Ovary (tissue), 9 donors: ENCODE results near the gene GXYLT2. TPM values are rescaled to one million over a fixed set of nuclear protein-coding genes. Genes with fewer than 3 reads are reported as not detected.

Source experiments
- DNase-seq, 5 donors: peaks; one replicate each; pipeline ENCODE4 v3.0.0-alpha.2; 2019 to 2020
- H3K27ac ChIP-seq, 2 donors: fragments of 200-600 bp; one replicate each; pipeline versions ENCODE4 v1.5.1 to v1.8.0; 2019 to 2022
- H3K27me3 ChIP-seq: fragments of 200-600 bp; one replicate; pipeline ENCODE4 v1.8.0; 2022
- H3K36me3 ChIP-seq: fragments of 200-600 bp; sonication (generic); one replicate; pipeline ENCODE4 v1.5.1; 2019
- H3K4me1 ChIP-seq: one replicate; pipeline ENCODE4 v1.8.1; 2013; ENCODE audit warnings: mild to moderate bottlenecking, moderate library complexity; ENCODE audit not compliant: insufficient read depth
- H3K4me3 ChIP-seq: fragments of 200-600 bp; sonication (generic); one replicate; pipeline ENCODE4 v1.5.1; 2017
- H3K9me3 ChIP-seq, 2 donors: fragments of 200-600 bp in 1 of 2; sonication (generic) in 1 of 2; one replicate each; pipeline versions ENCODE4 v1.5.1 to v1.8.1; 2013 to 2019; ENCODE audit warnings: mild to moderate bottlenecking in 1 of 2, moderate library complexity in 1 of 2
- EP300 ChIP-seq: sonication (generic); formaldehyde crosslinking; IDR thresholded peaks from one replicate; pipeline ENCODE4 v1.6.1; 2017; ENCODE audit warnings: antibody characterized with exemption
- POLR2A ChIP-seq: fragments of 450-650 bp; IDR thresholded peaks from one replicate; pipeline ENCODE4 v1.6.1; 2017; ENCODE audit warnings: antibody characterized with exemption, mild to moderate bottlenecking, moderate library complexity
- WGBS, 3 donors: extraction: QIAGEN DNeasy Blood & Tissue Kit in 1 of 3; methylation state at CpG; one replicate each; pipeline versions ENCODE4 v1.1.5 to v1.1.7; 2013 to 2017; 5-methylcytosine and 5-hydroxymethylcytosine counted together
- intact Hi-C, 4 donors: fragments of 100-400 bp; cut with DNase I; formaldehyde crosslinking; loops; one replicate each; pipeline versions ENCODE4 v1.11.0 to v1.15.1; 2022 to 2023
- polyA plus RNA-seq, 2 donors: library from polyadenylated mRNA; stranded (reverse); fragments of 200-250 nt in 1 of 2; fragments of 350-450 nt in 1 of 2; fragmentation: Illumina TruSeq in 1 of 2; extraction: RNeasy Lipid Tissue Mini Kit (QIAGEN cat#74804) in 1 of 2; gene quantifications; one replicate each; pipeline ENCODE4 v1.2.3, GENCODE V29; 2013 to 2014
- total RNA-seq, 7 donors: library from RNA; depleted of rRNA in 2 of 7; stranded (reverse); fragments of >200 nt in 2 of 7; fragmentation: NEBNext Ultra II Directional in 3 of 7; extraction: Animal tissue kit (Norgen Biotek cat#: 25700) in 3 of 7; gene quantifications; one replicate each; pipeline versions ENCODE4 v1.1.0 to v1.2.4, GENCODE V29; 2016 to 2023
- TF ChIP-seq, protein P1 (sequence below), 3 donors: fragments of 450-650 bp in 2 of 3; fragments of 200-600 bp in 1 of 3; IDR thresholded peaks; one replicate each; pipeline versions ENCODE4 v1.5.1 to v1.8.0; 2016 to 2022; ENCODE audit warnings: antibody characterized with exemption in 3 of 3, mild to moderate bottlenecking in 1 of 3
- donor health status: DM: no; HTN: no; CAD: no; lungs with moderate emphysema.
- donor health status: DM: no; HTN: no; CAD: no.
- donor health status: Bipolar disorder and iron deficiency.
- donor health status: DM: yes; HTN: yes; CAD: no.
- donor health status: DM: no; HTN: no; CAD: no.
- donor health status: DM: yes; HTN: yes; CAD: no.

The GXYLT2 gene
- total and polyA plus RNA-seq, 9 donors: 9.4 to 86.0 (median 43.7) TPM

DNA sequence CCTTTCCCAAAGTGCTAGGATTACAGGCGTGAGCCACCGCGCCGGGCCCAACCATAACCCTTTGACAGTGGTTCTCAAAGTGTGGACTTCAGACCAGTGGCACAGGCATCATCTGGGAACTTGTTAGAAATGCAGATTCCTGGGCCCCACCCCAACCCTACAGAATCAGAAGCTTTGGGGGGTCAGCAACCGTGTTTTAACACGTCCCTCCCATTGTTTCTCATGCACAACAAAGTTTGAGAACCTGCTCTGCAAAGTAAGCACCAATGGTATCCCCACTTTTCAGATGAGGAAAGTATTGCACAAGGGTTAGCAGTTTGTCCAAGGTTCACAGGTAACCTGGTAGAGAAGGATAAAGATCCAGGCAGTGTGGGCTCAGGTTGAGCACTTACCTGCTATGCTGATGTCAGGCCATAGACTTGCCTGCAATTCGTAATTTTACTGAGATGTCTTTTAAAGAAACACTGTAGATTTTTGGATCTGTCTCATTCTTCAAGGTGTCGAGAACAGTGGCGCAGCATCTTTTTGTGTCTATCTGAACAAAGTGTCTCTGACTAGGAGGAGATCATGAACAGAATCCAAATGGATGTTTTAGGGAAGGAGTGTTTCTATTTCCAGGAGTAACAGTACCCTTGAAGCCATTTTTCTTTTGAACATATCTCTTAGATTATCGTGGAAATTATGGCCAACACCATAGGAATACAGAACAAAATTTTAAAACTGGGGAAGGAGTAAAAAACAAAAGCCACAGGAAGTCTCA lies 2.5 kb downstream of the GXYLT2 start:
- peak overlapping the region; percentile 7 for H3K4me3 ChIP-seq
- intact Hi-C loops: no loop called here
- DNase-seq: peak in 2 of 5 donors; percentile 22 to 43
- peak overlapping the region; percentile 46 to 80 for H3K27ac ChIP-seq
- WGBS, 3 donors: 52 to 60% (median 57%) methylated on average over 10 of the region's 10 CpGs
- H3K9me3 ChIP-seq: no peaks in the 10 kb centered on the region
- H3K27me3 ChIP-seq: no peaks in the 10 kb centered on the region
- H3K4me1 ChIP-seq: peaks cover 11% of the 10 kb centered on the region
- TF ChIP-seq, protein P1, sequence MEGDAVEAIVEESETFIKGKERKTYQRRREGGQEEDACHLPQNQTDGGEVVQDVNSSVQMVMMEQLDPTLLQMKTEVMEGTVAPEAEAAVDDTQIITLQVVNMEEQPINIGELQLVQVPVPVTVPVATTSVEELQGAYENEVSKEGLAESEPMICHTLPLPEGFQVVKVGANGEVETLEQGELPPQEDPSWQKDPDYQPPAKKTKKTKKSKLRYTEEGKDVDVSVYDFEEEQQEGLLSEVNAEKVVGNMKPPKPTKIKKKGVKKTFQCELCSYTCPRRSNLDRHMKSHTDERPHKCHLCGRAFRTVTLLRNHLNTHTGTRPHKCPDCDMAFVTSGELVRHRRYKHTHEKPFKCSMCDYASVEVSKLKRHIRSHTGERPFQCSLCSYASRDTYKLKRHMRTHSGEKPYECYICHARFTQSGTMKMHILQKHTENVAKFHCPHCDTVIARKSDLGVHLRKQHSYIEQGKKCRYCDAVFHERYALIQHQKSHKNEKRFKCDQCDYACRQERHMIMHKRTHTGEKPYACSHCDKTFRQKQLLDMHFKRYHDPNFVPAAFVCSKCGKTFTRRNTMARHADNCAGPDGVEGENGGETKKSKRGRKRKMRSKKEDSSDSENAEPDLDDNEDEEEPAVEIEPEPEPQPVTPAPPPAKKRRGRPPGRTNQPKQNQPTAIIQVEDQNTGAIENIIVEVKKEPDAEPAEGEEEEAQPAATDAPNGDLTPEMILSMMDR (IDR thresholded peaks at IDR 0.05): no peak
- no peak for TF ChIP-seq POLR2A
- no peak for TF ChIP-seq EP300
- no peaks in the 10 kb centered on the region for H3K36me3 ChIP-seq

DNA sequence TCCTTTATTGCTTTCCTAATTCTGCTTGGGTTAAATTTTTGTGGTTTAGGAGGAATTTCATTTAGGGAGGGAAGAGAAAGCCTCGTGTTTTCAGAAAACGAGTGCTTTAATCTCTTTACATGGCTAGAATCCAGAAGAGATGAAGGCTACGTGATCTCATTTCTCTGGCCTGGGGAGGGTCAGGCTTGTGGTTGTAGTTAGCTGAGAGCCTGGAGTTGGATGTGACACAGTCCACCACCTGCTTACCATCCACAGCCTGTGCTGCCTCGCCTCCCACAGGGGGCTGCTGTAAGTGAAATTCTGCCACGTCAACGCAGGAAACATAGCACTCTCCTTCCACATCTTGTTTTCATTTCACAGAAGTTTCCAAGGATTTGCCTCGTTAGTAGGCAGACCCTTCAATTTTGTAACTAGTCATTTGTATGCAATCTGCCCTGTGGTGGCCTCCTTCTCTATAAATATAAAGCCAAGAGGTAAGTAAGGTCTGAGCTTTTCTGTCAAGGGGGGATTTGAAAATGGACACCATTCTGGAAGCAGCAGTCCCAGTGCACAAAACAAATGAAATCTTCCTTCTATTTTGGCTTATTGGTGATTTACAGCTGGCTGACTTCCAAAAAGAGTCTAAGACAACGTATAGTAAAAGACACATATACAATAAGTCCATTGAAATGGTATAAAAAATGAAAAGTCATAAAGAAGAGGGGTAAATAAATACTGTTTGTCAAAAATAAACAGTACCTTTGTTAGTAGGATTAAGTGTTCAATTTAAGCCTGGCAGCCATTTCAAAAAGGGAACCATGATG lies 3.4 kb downstream of the GXYLT2 start:
- Histone ChIP-seq H3K36me3 (no peaks in the 10 kb centered on the region), H3K4me3 (no peak overlapping the region), H3K27me3 (no peaks in the 10 kb centered on the region), H3K4me1 (peaks cover 11% of the 10 kb centered on the region), H3K27ac (peak overlapping the region; percentile 17 to 80), H3K9me3 (no peaks in the 10 kb centered on the region)
- WGBS, 3 donors: 4 to 9% (median 6%) methylated on average over 8 of the region's 8 CpGs
- peak; percentile 77 to 88 (median 81) for DNase-seq
- intact Hi-C loops: no loop called here
- TF ChIP-seq EP300 (no peak), POLR2A (no peak)
- TF ChIP-seq, protein P1 (IDR thresholded peaks at IDR 0.05): peak in 2 of 3 donors; percentile 31 to 42

DNA sequence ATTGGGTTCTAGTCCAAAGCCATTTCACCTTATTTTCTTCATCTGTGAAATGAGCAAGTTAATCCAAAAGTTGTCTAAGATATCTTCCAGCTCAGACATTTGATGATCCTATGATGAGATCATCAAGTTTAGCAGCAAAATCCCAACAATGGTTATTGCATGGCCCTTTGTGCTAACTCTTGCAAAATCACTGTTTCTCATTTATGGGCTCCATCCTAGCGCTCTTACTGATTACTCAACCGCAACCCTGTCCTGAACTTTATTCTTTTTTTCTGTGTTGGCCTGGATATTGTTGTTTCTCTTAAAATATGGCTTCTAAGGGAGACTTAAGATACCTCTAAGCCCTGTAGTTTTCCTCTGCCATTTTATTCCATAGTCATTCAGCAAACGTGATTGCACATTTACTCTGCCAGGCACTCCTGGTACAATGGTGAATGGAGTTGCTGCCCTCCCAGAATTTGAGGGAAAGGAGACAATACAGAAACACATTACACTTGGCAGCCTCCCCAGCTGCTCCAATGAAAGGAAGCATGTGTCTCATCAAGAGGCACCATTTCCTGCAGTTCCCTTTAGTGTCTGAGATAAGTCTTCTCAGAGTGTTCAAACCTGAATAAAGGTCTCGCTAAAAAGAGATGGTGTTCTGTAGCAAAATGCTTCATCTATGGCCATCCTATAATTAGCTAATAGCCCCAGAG lies 4.4 kb downstream of the GXYLT2 start:
- H3K9me3 ChIP-seq: no peaks in the 10 kb centered on the region
- peaks cover 11% of the 10 kb centered on the region for H3K4me1 ChIP-seq
- 32 to 50% (median 36%) methylated on average over 4 of the region's 4 CpGs for WGBS, 3 donors
- H3K4me3 ChIP-seq: no peak overlapping the region
- no peaks in the 10 kb centered on the region for H3K27me3 ChIP-seq
- intact Hi-C loops: no loop called here
- TF ChIP-seq, protein P1 (IDR thresholded peaks at IDR 0.05): no peak
- TF ChIP-seq EP300: no peak
- no peak for TF ChIP-seq POLR2A
- peak overlapping the region in 1 of 2 donors; percentile 80 for H3K27ac ChIP-seq
- H3K36me3 ChIP-seq: no peaks in the 10 kb centered on the region
- peak in 4 of 5 donors; percentile 45 to 58 (median 50) for DNase-seq

DNA sequence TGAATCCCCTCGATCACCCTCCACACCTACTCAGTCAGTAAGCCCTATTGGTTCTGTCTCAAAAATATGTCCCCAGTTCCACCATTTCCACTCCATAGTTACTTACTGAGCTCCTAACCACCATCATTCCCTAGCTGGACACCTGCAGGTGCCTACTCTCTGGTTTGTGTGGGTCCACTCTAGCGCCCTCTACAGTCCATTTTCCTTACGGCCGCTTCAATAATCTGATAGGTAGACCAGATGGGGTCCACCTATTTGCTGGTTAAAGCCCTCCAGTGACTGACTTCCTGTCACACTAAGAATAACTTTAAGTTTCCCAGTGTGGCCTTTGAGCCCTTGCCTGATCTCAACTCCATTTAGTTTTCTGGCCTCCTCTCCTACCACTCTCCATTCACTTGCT lies 5.0 kb downstream of the GXYLT2 start:
- TF ChIP-seq EP300: no peak
- peak overlapping the region in 1 of 2 donors; percentile 80 for H3K27ac ChIP-seq
- peaks cover 11% of the 10 kb centered on the region for H3K4me1 ChIP-seq
- H3K9me3 ChIP-seq: no peaks in the 10 kb centered on the region
- no peak overlapping the region for H3K4me3 ChIP-seq
- intact Hi-C loops: no loop called here
- WGBS, 3 donors: 77 to 82% (median 77%) methylated on average over 4 of the region's 4 CpGs
- no peak for DNase-seq
- H3K36me3 ChIP-seq: no peaks in the 10 kb centered on the region
- no peaks in the 10 kb centered on the region for H3K27me3 ChIP-seq
